ENCODE results near the gene ADAMTS9.

- TF ChIP-seq CTCF (conservative IDR thresholded peaks at IDR 0.05; ENCODE audit: low read length) (no peak), EZH2phosphoT487 (IDR thresholded peaks at IDR 0.05; ENCODE audit: borderline replicate concordance) (no peak)
Measured at GRCh38 chr3:64616953-64617352, 70.8 kb downstream of the ADAMTS9 start.

Data from Loucy (cell line).